ENCODE data around the gene PIAS1.

Gene PIAS1

GRCh38 chr15:68053701-68054627, at the start of gene PIAS1 (continued):
- TF ChIP-seq PRDM2 (tag by site-specific recombination; IDR thresholded peaks at IDR 0.05; ENCODE audit: borderline replicate concordance) (no peak), REPIN1 (tag by site-specific recombination; IDR thresholded peaks at IDR 0.05; ENCODE audit: low read depth) (no peak), ZNF513 (tag by site-specific recombination; IDR thresholded peaks at IDR 0.05) (no peak), ZNF639 (tag by site-specific recombination; IDR thresholded peaks at IDR 0.05) (peak; percentile 72; the same call in 1 of the 2 replicates), ZNF214 (tag by site-specific recombination; IDR thresholded peaks at IDR 0.05; ENCODE audit: borderline replicate concordance) (no peak), BCL6B (tag by site-specific recombination; IDR thresholded peaks at IDR 0.05) (no peak), IKZF3 (tag by site-specific recombination; IDR thresholded peaks at IDR 0.05) (peak; percentile 67), ZNF23 (tag by site-specific recombination; IDR thresholded peaks at IDR 0.05; ENCODE audit: borderline replicate concordance) (no peak), ZNF221 (tag by site-specific recombination; IDR thresholded peaks at IDR 0.05; ENCODE audit: borderline replicate concordance) (no peak), ZNF561 (tag by site-specific recombination; IDR thresholded peaks at IDR 0.05; ENCODE audit: borderline replicate concordance) (peak; percentile 26), SP3 (tag by site-specific recombination; IDR thresholded peaks at IDR 0.05) (peak; percentile 96), ZFP69B (tag by site-specific recombination; IDR thresholded peaks at IDR 0.05) (peak; percentile 65), ZNF146 (tag by site-specific recombination; IDR thresholded peaks at IDR 0.05) (no peak; the same call in 1 of the 2 replicates), ZNF366 (tag by site-specific recombination; conservative IDR thresholded peaks at IDR 0.05) (no peak), ZNF664 (tag by site-specific recombination; IDR thresholded peaks at IDR 0.05) (no peak), ZNF341 (tag by site-specific recombination; IDR thresholded peaks at IDR 0.05; ENCODE audit: low read depth) (no peak; the same call in 1 of the 2 replicates), FEZF1 (tag by site-specific recombination; IDR thresholded peaks at IDR 0.05) (no peak), SCRT2 (tag by site-specific recombination; IDR thresholded peaks at IDR 0.05) (no peak)
- TF ChIP-seq, protein P1, sequence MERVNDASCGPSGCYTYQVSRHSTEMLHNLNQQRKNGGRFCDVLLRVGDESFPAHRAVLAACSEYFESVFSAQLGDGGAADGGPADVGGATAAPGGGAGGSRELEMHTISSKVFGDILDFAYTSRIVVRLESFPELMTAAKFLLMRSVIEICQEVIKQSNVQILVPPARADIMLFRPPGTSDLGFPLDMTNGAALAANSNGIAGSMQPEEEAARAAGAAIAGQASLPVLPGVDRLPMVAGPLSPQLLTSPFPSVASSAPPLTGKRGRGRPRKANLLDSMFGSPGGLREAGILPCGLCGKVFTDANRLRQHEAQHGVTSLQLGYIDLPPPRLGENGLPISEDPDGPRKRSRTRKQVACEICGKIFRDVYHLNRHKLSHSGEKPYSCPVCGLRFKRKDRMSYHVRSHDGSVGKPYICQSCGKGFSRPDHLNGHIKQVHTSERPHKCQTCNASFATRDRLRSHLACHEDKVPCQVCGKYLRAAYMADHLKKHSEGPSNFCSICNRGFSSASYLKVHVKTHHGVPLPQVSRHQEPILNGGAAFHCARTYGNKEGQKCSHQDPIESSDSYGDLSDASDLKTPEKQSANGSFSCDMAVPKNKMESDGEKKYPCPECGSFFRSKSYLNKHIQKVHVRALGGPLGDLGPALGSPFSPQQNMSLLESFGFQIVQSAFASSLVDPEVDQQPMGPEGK (tag by site-specific recombination; IDR thresholded peaks at IDR 0.05): peak; percentile 89
- TF ChIP-seq, protein P2, sequence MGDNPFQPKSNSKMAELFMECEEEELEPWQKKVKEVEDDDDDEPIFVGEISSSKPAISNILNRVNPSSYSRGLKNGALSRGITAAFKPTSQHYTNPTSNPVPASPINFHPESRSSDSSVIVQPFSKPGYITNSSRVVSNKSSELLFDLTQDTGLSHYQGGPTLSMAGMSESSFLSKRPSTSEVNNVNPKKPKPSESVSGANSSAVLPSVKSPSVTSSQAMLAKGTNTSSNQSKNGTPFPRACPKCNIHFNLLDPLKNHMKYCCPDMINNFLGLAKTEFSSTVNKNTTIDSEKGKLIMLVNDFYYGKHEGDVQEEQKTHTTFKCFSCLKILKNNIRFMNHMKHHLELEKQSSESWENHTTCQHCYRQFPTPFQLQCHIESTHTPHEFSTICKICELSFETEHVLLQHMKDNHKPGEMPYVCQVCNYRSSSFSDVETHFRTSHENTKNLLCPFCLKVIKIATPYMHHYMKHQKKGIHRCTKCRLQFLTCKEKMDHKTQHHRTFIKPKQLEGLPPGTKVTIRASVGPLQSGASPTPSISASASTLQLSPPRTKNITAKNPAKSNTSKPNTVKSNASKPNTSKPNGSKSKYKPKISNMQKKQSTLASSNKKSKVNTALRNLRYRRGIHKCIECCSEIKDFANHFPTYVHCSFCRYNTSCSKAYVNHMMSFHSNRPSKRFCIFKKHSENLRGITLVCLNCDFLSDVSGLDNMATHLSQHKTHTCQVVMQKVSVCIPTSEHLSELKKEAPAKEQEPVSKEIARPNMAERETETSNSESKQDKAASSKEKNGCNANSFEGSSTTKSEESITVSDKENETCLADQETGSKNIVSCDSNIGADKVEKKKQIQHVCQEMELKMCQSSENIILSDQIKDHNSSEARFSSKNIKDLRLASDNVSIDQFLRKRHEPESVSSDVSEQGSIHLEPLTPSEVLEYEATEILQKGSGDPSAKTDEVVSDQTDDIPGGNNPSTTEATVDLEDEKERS (tag by site-specific recombination; IDR thresholded peaks at IDR 0.05): no peak

Measured in HEK293 (cell line).